ENCODE results near the gene NLGN4Y.

NLGN4Y gene

DNA sequence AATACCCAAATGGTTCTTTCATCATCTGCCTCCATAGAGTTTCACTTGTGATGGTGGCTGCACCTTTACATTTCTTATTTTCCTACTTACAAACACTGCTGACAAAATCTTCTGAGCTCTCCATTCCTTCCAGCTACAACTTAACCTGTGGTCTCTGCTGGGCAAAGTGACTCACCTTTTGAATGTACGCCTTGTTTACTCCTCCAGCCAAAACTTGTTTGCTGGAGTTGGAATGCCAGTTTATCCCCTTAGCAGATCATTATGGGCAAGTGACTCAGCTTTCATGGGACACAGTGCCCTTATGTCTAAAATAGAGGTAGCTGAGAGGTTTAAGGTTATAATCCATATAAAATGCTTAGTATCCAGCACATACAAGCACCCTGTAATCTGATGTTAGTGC lies 107.3 kb downstream of the NLGN4Y start:
- Histone ChIP-seq H3K79me2 (ENCODE audit: control insufficient read depth, low read length) (no peaks in the 10 kb centered on the region), H3K4me2 (ENCODE audit: low read length) (no peak overlapping the region), H3K4me1 (ENCODE audit: control insufficient read depth, low read length) (no peaks in the 10 kb centered on the region), H3K4me3 (ENCODE audit: low read length) (no peak overlapping the region), H4K20me1 (ENCODE audit: control insufficient read depth, insufficient read depth, low read depth, low read length) (no peaks in the 10 kb centered on the region), H3K27me3 (ENCODE audit: control insufficient read depth, low read length) (no peaks in the 10 kb centered on the region), H3K9me2 (replicated peaks; ENCODE audit: control insufficient read depth, low read length) (no peaks in the 10 kb centered on the region), H3K27ac (ENCODE audit: low read depth, low read length) (no peak overlapping the region), H3K9me3 (ENCODE audit: control insufficient read depth, insufficient read depth, low read length) (no peaks in the 10 kb centered on the region), H3K36me3 (ENCODE audit: control insufficient read depth, low read length) (no peaks in the 10 kb centered on the region), H3F3A (ENCODE audit: control insufficient read depth, insufficient read depth) (no peaks in the 10 kb centered on the region)
- no peak for TF ChIP-seq EZH2phosphoT487 (IDR thresholded peaks at IDR 0.05; ENCODE audit: borderline replicate concordance, low read length)
- TF ChIP-seq, protein P1, sequence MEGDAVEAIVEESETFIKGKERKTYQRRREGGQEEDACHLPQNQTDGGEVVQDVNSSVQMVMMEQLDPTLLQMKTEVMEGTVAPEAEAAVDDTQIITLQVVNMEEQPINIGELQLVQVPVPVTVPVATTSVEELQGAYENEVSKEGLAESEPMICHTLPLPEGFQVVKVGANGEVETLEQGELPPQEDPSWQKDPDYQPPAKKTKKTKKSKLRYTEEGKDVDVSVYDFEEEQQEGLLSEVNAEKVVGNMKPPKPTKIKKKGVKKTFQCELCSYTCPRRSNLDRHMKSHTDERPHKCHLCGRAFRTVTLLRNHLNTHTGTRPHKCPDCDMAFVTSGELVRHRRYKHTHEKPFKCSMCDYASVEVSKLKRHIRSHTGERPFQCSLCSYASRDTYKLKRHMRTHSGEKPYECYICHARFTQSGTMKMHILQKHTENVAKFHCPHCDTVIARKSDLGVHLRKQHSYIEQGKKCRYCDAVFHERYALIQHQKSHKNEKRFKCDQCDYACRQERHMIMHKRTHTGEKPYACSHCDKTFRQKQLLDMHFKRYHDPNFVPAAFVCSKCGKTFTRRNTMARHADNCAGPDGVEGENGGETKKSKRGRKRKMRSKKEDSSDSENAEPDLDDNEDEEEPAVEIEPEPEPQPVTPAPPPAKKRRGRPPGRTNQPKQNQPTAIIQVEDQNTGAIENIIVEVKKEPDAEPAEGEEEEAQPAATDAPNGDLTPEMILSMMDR (IDR thresholded peaks at IDR 0.05; ENCODE audit: low read depth, low read length, poor library complexity, severe bottlenecking) = no peak

DNA sequence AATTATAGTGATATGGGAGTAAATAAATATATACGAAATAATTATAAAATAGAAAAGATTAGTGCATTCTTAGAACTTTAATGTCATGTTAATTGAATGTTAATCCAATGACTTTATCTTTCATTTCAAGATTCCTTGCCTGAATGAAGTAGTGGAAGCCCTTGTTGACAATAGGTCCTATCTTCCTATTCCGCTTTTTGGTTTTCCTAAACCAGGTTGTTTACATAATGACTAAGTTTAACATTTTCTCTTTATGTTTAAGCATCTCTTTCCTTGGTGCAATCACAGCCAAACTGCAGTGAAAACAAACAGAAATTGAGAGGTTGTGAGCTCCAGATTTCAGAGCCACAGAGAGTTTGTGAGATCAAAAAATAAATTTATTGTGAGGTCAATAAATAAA lies 109.4 kb downstream of the NLGN4Y start:
- Histone ChIP-seq H3K4me1 (ENCODE audit: control insufficient read depth, low read length) (no peaks in the 10 kb centered on the region), H3K27me3 (ENCODE audit: control insufficient read depth, low read length) (no peaks in the 10 kb centered on the region), H3K79me2 (ENCODE audit: control insufficient read depth, low read length) (no peaks in the 10 kb centered on the region), H3K9me2 (replicated peaks; ENCODE audit: control insufficient read depth, low read length) (no peaks in the 10 kb centered on the region), H3F3A (ENCODE audit: control insufficient read depth, insufficient read depth) (no peaks in the 10 kb centered on the region), H4K20me1 (ENCODE audit: control insufficient read depth, insufficient read depth, low read depth, low read length) (no peaks in the 10 kb centered on the region), H3K4me3 (ENCODE audit: low read length) (no peak overlapping the region), H3K36me3 (ENCODE audit: control insufficient read depth, low read length) (no peaks in the 10 kb centered on the region), H3K27ac (ENCODE audit: low read depth, low read length) (no peak overlapping the region), H3K9me3 (ENCODE audit: control insufficient read depth, insufficient read depth, low read length) (no peaks in the 10 kb centered on the region), H3K4me2 (ENCODE audit: low read length) (no peak overlapping the region)
- no peak for TF ChIP-seq EZH2phosphoT487 (IDR thresholded peaks at IDR 0.05; ENCODE audit: borderline replicate concordance, low read length)
- TF ChIP-seq, protein P1 (IDR thresholded peaks at IDR 0.05; ENCODE audit: low read depth, low read length, poor library complexity, severe bottlenecking) = no peak

DNA sequence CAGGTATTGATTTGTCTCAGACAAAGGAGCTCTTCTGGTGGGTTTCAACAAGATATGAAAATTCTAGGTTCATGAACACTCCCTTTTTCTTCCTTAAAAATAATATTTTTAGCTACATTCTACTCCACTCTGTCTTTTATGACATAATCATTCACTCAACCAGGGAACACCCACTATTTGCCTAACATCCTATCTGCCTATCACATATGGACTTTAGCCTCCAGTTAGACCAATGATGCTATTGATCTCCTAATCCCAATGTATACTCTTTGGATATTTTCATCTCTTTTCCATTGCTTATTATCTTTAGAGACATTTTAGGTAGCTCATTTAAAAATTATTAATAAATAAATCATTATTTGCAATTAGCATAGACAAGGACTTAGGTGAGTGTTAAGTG lies 110.6 kb downstream of the NLGN4Y start:
- TF ChIP-seq EZH2phosphoT487 (IDR thresholded peaks at IDR 0.05; ENCODE audit: borderline replicate concordance, low read length) = no peak
- TF ChIP-seq, protein P1 (IDR thresholded peaks at IDR 0.05; ENCODE audit: low read depth, low read length, poor library complexity, severe bottlenecking) = no peak
- Histone ChIP-seq H3K79me2 (ENCODE audit: control insufficient read depth, low read length) (no peaks in the 10 kb centered on the region), H3K4me2 (ENCODE audit: low read length) (no peak overlapping the region), H4K20me1 (ENCODE audit: control insufficient read depth, insufficient read depth, low read depth, low read length) (no peaks in the 10 kb centered on the region), H3K9me2 (replicated peaks; ENCODE audit: control insufficient read depth, low read length) (no peaks in the 10 kb centered on the region), H3K4me1 (ENCODE audit: control insufficient read depth, low read length) (no peaks in the 10 kb centered on the region), H3K9me3 (ENCODE audit: control insufficient read depth, insufficient read depth, low read length) (no peaks in the 10 kb centered on the region), H3K36me3 (ENCODE audit: control insufficient read depth, low read length) (no peaks in the 10 kb centered on the region), H3K27me3 (ENCODE audit: control insufficient read depth, low read length) (no peaks in the 10 kb centered on the region), H3K4me3 (ENCODE audit: low read length) (no peak overlapping the region), H3F3A (ENCODE audit: control insufficient read depth, insufficient read depth) (no peaks in the 10 kb centered on the region), H3K27ac (ENCODE audit: low read depth, low read length) (no peak overlapping the region)

DNA sequence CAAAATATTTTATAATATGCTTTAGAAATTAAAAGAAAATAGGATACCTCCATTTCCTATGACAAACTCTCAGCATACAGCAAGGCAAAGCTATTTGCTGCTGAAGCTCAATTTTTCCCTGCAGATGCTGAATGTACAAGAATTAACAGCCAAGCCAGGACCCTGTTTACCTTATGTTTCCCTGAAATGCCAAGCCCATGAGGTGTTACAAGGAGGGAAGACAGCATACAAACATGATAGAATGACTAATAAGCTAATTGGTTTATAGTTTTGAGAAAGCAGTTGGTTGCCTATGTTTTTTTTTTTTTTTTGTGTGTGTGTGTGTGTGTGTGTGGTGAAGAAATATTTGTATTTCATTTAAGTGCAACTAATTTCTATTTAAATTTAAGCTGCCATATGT lies 113.2 kb downstream of the NLGN4Y start:
- H3K9me2 ChIP-seq (replicated peaks; ENCODE audit: control insufficient read depth, low read length) = no peaks in the 10 kb centered on the region
- H3K9me3 ChIP-seq (ENCODE audit: control insufficient read depth, insufficient read depth, low read length) = no peaks in the 10 kb centered on the region

More for the DNA sequence above, 113.2 kb downstream of the NLGN4Y start:
- Histone ChIP-seq H3F3A (ENCODE audit: control insufficient read depth, insufficient read depth) (no peaks in the 10 kb centered on the region), H3K4me3 (ENCODE audit: low read length) (no peak overlapping the region), H3K4me1 (ENCODE audit: control insufficient read depth, low read length) (no peaks in the 10 kb centered on the region), H4K20me1 (ENCODE audit: control insufficient read depth, insufficient read depth, low read depth, low read length) (no peaks in the 10 kb centered on the region), H3K27me3 (ENCODE audit: control insufficient read depth, low read length) (no peaks in the 10 kb centered on the region), H3K79me2 (ENCODE audit: control insufficient read depth, low read length) (no peaks in the 10 kb centered on the region), H3K27ac (ENCODE audit: low read depth, low read length) (no peak overlapping the region), H3K4me2 (ENCODE audit: low read length) (no peak overlapping the region), H3K36me3 (ENCODE audit: control insufficient read depth, low read length) (no peaks in the 10 kb centered on the region)
- TF ChIP-seq, protein P1 (IDR thresholded peaks at IDR 0.05; ENCODE audit: low read depth, low read length, poor library complexity, severe bottlenecking) = no peak
- TF ChIP-seq EZH2phosphoT487 (IDR thresholded peaks at IDR 0.05; ENCODE audit: borderline replicate concordance, low read length) = no peak
